ENCODE results near the gene RPS3.

DNA sequence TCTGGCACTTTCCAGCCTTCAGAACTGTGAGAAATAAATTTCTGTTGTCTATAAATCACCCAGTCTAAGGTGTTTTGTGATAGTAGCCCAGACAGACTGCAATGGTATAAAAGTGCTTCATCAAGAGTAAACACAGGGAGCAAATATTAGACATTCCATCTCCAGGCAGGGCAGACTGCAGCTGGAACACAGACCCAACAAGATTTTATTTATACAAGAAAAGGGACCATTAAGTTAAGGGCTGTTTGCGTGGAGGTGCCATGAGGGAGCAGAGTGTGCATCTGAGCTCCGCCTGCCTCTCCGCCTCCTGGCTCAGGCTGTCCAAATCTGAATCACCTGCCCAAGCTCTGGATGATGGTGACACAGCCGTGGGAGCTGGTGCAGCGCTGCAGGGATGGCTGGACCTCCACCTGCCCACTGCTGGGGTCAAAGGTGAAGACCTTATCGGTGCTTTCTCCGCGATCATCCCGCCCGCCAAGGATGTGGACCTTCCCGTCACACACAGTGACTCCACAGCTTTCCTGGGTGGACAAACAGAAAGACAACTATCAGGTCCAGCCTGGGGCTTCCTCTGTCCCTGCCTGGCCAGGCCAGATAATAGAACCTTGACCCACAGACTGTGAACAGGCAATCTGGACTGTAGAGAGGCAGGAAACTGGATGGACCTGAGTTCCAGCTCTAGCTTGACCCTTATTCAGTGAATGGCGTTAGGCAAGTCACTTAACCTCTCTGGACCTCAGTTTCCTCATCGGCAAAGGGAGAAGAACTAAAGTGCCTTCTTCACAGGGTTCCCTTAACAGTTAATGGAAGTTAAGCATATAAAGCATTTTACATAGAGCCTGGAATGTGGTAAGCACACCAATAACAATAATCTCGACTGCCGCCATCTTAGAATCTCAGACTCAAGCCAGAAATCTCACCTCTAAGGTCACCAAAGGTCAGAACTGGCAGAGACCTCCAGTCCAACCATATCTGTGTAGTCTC is 23.2 kb downstream of the RPS3 start:
- no peak for TF ChIP-seq EZH2 (IDR thresholded peaks at IDR 0.05; ENCODE audit: low read length, missing control alignments)
- TF ChIP-seq, protein P1, sequence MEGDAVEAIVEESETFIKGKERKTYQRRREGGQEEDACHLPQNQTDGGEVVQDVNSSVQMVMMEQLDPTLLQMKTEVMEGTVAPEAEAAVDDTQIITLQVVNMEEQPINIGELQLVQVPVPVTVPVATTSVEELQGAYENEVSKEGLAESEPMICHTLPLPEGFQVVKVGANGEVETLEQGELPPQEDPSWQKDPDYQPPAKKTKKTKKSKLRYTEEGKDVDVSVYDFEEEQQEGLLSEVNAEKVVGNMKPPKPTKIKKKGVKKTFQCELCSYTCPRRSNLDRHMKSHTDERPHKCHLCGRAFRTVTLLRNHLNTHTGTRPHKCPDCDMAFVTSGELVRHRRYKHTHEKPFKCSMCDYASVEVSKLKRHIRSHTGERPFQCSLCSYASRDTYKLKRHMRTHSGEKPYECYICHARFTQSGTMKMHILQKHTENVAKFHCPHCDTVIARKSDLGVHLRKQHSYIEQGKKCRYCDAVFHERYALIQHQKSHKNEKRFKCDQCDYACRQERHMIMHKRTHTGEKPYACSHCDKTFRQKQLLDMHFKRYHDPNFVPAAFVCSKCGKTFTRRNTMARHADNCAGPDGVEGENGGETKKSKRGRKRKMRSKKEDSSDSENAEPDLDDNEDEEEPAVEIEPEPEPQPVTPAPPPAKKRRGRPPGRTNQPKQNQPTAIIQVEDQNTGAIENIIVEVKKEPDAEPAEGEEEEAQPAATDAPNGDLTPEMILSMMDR (conservative IDR thresholded peaks at IDR 0.05 in 1 of 2, IDR thresholded peaks at IDR 0.05 in 1 of 2; ENCODE audit: low read depth in 1 of 2, low read length in 2 of 2), result no peak
